Parathyroid adenoma (tissue), 2 donors: ENCODE results near the gene LMTK3.
A peak's percentile ranks its signal among the peaks of the same experiment; 100 is the strongest.

Experiments
- H2AFZ ChIP-seq: fragments of 300-600 bp; sonication (generic); one replicate; pipeline ENCODE4 v1.7.0; 2017; ENCODE audit warnings: antibody characterized with exemption, mild to moderate bottlenecking
- H3K27ac ChIP-seq: fragments of 300-600 bp; sonication (generic); one replicate; pipeline ENCODE4 v1.7.0; 2017
- H3K27me3 ChIP-seq: fragments of 300-600 bp; sonication (generic); one replicate; pipeline ENCODE4 v1.7.0; 2017; ENCODE audit warnings: low read length; ENCODE audit not compliant: control insufficient read depth, insufficient read depth
- H3K36me3 ChIP-seq: fragments of 300-600 bp; sonication (generic); one replicate; pipeline ENCODE4 v1.7.0; 2017; ENCODE audit warnings: low read length; ENCODE audit not compliant: control insufficient read depth, insufficient read depth
- H3K4me1 ChIP-seq: fragments of 300-600 bp; sonication (generic); one replicate; pipeline ENCODE4 v1.7.0; 2017; ENCODE audit warnings: control low read depth
- H3K4me2 ChIP-seq: fragments of 300-600 bp; sonication (generic); one replicate; pipeline ENCODE4 v1.7.0; 2017; ENCODE audit warnings: low read length
- H3K4me3 ChIP-seq: fragments of 300-600 bp; sonication (generic); one replicate; pipeline ENCODE4 v1.7.0; 2017; ENCODE audit warnings: low read depth, low read length
- H3K79me2 ChIP-seq: fragments of 300-600 bp; sonication (generic); one replicate; pipeline ENCODE4 v1.7.0; 2017; ENCODE audit warnings: control low read depth
- H3K9ac ChIP-seq: fragments of 300-600 bp; sonication (generic); one replicate; pipeline ENCODE4 v1.7.0; 2017; ENCODE audit warnings: mild to moderate bottlenecking
- H3K9me3 ChIP-seq: fragments of 300-600 bp; sonication (generic); one replicate; pipeline ENCODE4 v1.7.0; 2017; ENCODE audit warnings: low read length; ENCODE audit not compliant: control insufficient read depth
- CTCF ChIP-seq: fragments of 300-600 bp; sonication (generic); IDR thresholded peaks from one replicate; pipeline ENCODE4 v1.7.0; 2017; ENCODE audit warnings: antibody characterized with exemption, mild to moderate bottlenecking
- donor health status: primary hyperparathyroidism.

LMTK3 gene

GRCh38 chr19:48443731-48444128 is 67.9 kb downstream of the LMTK3 start:
- no peaks in the 10 kb centered on the region for H3K9me3 ChIP-seq
- no peaks in the 10 kb centered on the region for H3K27me3 ChIP-seq
- H3K27ac ChIP-seq: no peak overlapping the region
- H3K9ac ChIP-seq: peak overlapping the region; percentile 19
- peak overlapping the region; percentile 70 for H3K4me3 ChIP-seq
- H3K79me2 ChIP-seq: peaks cover 4% of the 10 kb centered on the region
- peak overlapping the region; percentile 92 for H3K4me2 ChIP-seq
- peaks cover 13% of the 10 kb centered on the region for H3K4me1 ChIP-seq
- no peak for TF ChIP-seq CTCF
- H3K36me3 ChIP-seq: no peaks in the 10 kb centered on the region
- peak overlapping the region; percentile 97 for H2AFZ ChIP-seq

DNA sequence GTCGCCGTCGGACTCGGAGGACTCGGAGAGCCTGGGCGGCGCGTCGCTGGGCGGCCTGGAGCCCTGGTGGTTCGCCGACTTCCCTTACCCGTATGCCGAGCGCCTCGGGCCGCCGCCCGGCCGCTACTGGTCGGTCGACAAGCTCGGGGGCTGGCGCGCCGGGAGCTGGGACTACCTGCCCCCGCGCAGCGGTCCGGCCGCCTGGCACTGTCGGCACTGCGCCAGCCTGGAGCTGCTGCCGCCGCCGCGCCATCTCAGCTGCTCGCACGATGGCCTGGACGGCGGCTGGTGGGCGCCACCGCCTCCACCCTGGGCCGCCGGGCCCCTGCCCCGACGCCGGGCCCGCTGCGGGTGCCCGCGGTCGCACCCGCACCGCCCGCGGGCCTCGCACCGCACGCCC is 68.4 kb downstream of the LMTK3 start:
- Histone ChIP-seq H3K36me3 (no peaks in the 10 kb centered on the region), H3K27me3 (no peaks in the 10 kb centered on the region), H3K4me3 (peak overlapping the region; percentile 11), H3K4me2 (no peak overlapping the region), H3K79me2 (peaks cover 4% of the 10 kb centered on the region), H3K9ac (no peak overlapping the region), H3K27ac (no peak overlapping the region), H2AFZ (peak overlapping the region; percentile 91), H3K4me1 (peaks cover 13% of the 10 kb centered on the region), H3K9me3 (no peaks in the 10 kb centered on the region)
- TF ChIP-seq CTCF: no peak

DNA sequence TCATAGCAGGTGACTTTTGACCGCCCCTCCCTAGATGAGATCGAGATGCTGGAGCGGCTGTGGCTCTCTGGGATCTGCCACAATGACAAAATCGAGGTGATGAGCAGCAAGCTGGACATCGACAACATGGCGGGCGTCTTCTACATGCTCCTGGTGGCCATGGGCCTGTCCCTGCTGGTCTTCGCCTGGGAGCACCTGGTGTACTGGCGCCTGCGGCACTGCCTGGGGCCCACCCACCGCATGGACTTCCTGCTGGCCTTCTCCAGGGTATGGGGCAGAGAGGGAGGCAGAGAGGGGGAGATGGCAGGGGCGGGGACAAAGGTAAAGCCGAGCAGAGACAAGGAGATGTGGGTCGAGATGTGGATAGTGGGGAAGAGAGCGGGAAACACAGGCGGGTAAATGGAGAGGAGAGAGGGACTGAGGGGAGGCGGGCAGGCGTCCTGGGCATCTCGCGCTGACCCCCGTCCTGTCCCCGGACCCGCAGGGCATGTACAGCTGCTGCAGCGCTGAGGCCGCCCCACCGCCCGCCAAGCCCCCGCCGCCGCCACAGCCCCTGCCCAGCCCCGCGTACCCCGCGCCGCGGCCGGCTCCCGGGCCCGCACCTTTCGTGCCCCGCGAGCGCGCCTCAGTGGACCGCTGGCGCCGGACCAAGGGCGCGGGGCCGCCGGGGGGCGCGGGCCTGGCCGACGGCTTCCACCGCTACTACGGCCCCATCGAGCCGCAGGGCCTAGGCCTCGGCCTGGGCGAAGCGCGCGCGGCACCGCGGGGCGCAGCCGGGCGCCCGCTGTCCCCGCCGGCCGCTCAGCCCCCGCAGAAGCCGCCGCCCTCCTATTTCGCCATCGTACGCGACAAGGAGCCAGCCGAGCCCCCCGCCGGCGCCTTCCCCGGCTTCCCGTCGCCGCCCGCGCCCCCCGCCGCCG is 69.3 kb downstream of the LMTK3 start:
- Histone ChIP-seq H3K9ac (no peak overlapping the region), H3K4me1 (peaks cover 13% of the 10 kb centered on the region), H3K27ac (no peak overlapping the region), H2AFZ (no peak overlapping the region), H3K36me3 (no peaks in the 10 kb centered on the region), H3K4me3 (no peak overlapping the region), H3K9me3 (no peaks in the 10 kb centered on the region), H3K4me2 (no peak overlapping the region), H3K79me2 (peaks cover 4% of the 10 kb centered on the region), H3K27me3 (no peaks in the 10 kb centered on the region)
- TF ChIP-seq CTCF: no peak

GRCh38 chr19:48441360-48442050 is 70.1 kb downstream of the LMTK3 start:
- Histone ChIP-seq H3K79me2 (peaks cover 3% of the 10 kb centered on the region), H3K4me3 (no peak overlapping the region), H3K9me3 (no peaks in the 10 kb centered on the region), H3K4me1 (peaks cover 13% of the 10 kb centered on the region), H3K27ac (no peak overlapping the region), H3K27me3 (no peaks in the 10 kb centered on the region), H3K36me3 (no peaks in the 10 kb centered on the region), H3K9ac (no peak overlapping the region), H3K4me2 (no peak overlapping the region), H2AFZ (no peak overlapping the region)
- TF ChIP-seq CTCF: no peak
